HEK293T (cell line): ENCODE measurements around the gene DCAF8.

Source experiments
- FOXK2 ChIP-seq: fragments of 450-650 bp; IDR thresholded peaks from 2 replicates; pipeline ENCODE4 v1.6.1; 2016; ENCODE audit warnings: mild to moderate bottlenecking
- NFRKB ChIP-seq: fragments of 450-650 bp; IDR thresholded peaks from 2 replicates; pipeline ENCODE4 v1.6.1; 2016; ENCODE audit warnings: mild to moderate bottlenecking, moderate library complexity

GRCh38 chr1:160300173-160300572 lies 37.8 kb upstream of the DCAF8 start:
- no peak for TF ChIP-seq FOXK2
- TF ChIP-seq NFRKB: no peak
